Epithelial cell of esophagus (primary cell): Measurements from ENCODE around the gene ASTN2.

Experiments used
- DNase-seq: peaks from one replicate; pipeline ENCODE4 v3.0.0; 2010; ENCODE audit warnings: low read depth
- H3K4me3 ChIP-seq: 2 replicates; pipeline ENCODE4 v1.5.1; 2011; ENCODE audit warnings: mild to moderate bottlenecking, low read length, control low read depth
- CTCF ChIP-seq: IDR thresholded peaks from 2 replicates; pipeline ENCODE4 v1.5.1; 2011; ENCODE audit warnings: low read depth, mild to moderate bottlenecking, low read length, control low read depth, inconsistent platforms; ENCODE audit not compliant: insufficient read depth; ENCODE audit errors: missing control alignments

The ASTN2 gene

GRCh38 chr9:116873937-116874914, 540.6 kb downstream of the ASTN2 start:
- TF ChIP-seq CTCF: no peak
- no peak overlapping the region for H3K4me3 ChIP-seq
- no peak for DNase-seq

DNA sequence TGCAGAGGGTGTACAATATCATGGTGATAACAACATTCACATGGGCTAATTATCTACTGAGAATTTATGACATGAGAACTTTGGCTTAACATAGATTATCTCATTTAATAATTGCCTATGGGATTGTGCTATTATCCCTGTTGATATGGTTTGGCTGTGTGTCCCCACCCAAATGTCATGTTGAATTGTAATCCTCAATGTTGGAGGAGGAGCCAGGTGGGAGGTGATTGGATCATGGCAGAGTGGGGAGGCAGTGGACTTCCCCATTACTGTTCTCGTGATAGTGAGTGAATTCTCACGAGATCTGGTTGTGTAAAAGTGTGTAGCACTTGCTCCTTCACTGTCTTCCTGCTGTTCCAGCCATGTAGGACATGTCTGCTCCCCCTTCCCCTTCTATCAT, 541.4 kb downstream of the ASTN2 start:
- no peak for TF ChIP-seq CTCF
- DNase-seq: no peak
- no peak overlapping the region for H3K4me3 ChIP-seq

DNA sequence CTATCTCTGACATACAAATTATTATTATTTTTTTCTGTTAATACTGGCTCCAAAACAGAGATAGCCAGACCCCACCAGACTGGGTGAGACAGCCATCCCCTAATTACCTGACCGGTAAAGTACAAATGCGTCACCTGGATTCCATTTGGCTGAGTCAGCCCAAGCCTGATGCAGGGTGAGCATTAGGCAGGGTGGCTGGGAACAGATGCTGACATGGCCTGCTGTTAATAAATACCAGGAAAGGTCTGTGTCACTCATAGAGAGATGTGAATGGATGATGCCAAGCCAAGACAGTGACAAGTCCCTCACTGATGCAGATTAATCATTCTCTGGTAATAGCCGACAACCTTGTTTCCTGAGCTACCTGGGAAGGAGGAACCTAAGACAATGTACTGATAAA, 544.3 kb downstream of the ASTN2 start:
- TF ChIP-seq CTCF: no peak
- DNase-seq: peak; percentile 97
- no peak overlapping the region for H3K4me3 ChIP-seq

GRCh38 chr9:116868201-116868600, 546.7 kb downstream of the ASTN2 start:
- no peak overlapping the region for H3K4me3 ChIP-seq
- DNase-seq: no peak
- TF ChIP-seq CTCF: no peak

- TF ChIP-seq CTCF: no peak
- H3K4me3 ChIP-seq: no peak overlapping the region
- DNase-seq: no peak
Measured at GRCh38 chr9:116861321-116861720, 553.5 kb downstream of the ASTN2 start.

GRCh38 chr9:116860509-116861120, 554.2 kb downstream of the ASTN2 start:
- no peak overlapping the region for H3K4me3 ChIP-seq
- TF ChIP-seq CTCF: peak; percentile 88
- DNase-seq: peak; percentile 83

DNA sequence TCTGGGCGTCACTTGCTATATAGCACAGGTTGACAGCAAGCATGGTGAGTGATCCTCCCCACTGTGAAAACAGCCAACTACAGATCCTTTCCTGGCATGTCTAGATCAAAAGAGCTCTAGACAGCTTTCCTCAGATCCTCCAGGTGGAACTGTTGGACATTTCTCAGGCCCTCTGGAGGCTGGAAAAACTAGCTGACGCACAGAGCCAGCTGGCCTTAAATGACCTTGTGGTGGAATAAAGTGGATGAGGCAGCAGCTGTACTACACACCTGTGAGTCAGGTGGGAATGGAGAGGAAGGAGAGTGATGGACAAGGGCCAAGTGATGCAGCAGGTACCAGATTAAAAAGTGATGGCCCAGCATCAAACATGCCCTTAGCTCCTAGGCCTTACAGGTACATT, 555.1 kb downstream of the ASTN2 start:
- peak; percentile 96 for DNase-seq
- no peak overlapping the region for H3K4me3 ChIP-seq
- peak; percentile 51 for TF ChIP-seq CTCF
